ENCODE results near the gene OR2AT4.

- TF ChIP-seq EZH2 (IDR thresholded peaks at IDR 0.05; ENCODE audit: low read depth, low read length, severe bottlenecking): no peak
- TF ChIP-seq RFX5 (IDR thresholded peaks at IDR 0.05; ENCODE audit: borderline replicate concordance, low read depth, low read length): no peak
- TF ChIP-seq, protein P1, sequence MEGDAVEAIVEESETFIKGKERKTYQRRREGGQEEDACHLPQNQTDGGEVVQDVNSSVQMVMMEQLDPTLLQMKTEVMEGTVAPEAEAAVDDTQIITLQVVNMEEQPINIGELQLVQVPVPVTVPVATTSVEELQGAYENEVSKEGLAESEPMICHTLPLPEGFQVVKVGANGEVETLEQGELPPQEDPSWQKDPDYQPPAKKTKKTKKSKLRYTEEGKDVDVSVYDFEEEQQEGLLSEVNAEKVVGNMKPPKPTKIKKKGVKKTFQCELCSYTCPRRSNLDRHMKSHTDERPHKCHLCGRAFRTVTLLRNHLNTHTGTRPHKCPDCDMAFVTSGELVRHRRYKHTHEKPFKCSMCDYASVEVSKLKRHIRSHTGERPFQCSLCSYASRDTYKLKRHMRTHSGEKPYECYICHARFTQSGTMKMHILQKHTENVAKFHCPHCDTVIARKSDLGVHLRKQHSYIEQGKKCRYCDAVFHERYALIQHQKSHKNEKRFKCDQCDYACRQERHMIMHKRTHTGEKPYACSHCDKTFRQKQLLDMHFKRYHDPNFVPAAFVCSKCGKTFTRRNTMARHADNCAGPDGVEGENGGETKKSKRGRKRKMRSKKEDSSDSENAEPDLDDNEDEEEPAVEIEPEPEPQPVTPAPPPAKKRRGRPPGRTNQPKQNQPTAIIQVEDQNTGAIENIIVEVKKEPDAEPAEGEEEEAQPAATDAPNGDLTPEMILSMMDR (IDR thresholded peaks at IDR 0.05; ENCODE audit: control extremely low read depth in 1 of 3, insufficient read depth in 1 of 3, low read depth in 1 of 3, low read length in 3 of 3): no peak
- TF ChIP-seq EP300 (IDR thresholded peaks at IDR 0.05; ENCODE audit: borderline replicate concordance in 1 of 2, low read depth in 2 of 2, low read length in 2 of 2): no peak
- TF ChIP-seq USF2 (IDR thresholded peaks at IDR 0.05; ENCODE audit: low read length): no peak
- no peak for TF ChIP-seq HDAC6 (IDR thresholded peaks at IDR 0.05; ENCODE audit: low read depth, low read length)
- no peak for TF ChIP-seq E2F6 (IDR thresholded peaks at IDR 0.05)
- no peak for TF ChIP-seq FOSL1 (IDR thresholded peaks at IDR 0.05; ENCODE audit: insufficient read depth, low read depth, low read length)
Measured at GRCh38 chr11:75118577-75118976, 21.9 kb upstream of the OR2AT4 start.
